ENCODE results near the gene ZNF606. TPM values are rescaled to one million over a fixed set of nuclear protein-coding genes. Genes with fewer than 3 reads are reported as not detected.
"Not testable (repeated sequence)": the region's sequence is repeated elsewhere in the genome, so short reads cannot be mapped to it uniquely, and the experiment has no call there.

Gene ZNF606
- total and polyA plus RNA-seq, 9 donors = 10.5 to 20.5 (median 12.3) TPM

GRCh38 chr19:58020129-58020528, 17.5 kb upstream of the ZNF606 start:
- Histone ChIP-seq H3K36me3 (ENCODE audit: control insufficient read depth, insufficient read depth, low read length) (no peaks in the 10 kb centered on the region), H3K27ac (ENCODE audit: low read length) (no peak overlapping the region), H3K4me1 (ENCODE audit: control insufficient read depth, insufficient read depth, low read length) (peaks cover 2% of the 10 kb centered on the region), H3K9me3 (replicated peaks; ENCODE audit: control insufficient read depth, low read depth, low read length) (no peaks in the 10 kb centered on the region), H3K27me3 (ENCODE audit: control insufficient read depth, insufficient read depth, low read length) (no peaks in the 10 kb centered on the region), H3K4me3 (ENCODE audit: low read length) (no peak overlapping the region)
- no peak for DNase-seq
- 70% methylated on average over 5 of the region's 7 CpGs for WGBS (ENCODE audit: insufficient coverage)

- WGBS (ENCODE audit: insufficient coverage) = 40% methylated on average over 1 of the region's 5 CpGs
- no peak overlapping the region for H3K27ac ChIP-seq (ENCODE audit: low read length)
- H3K36me3 ChIP-seq (ENCODE audit: control insufficient read depth, insufficient read depth, low read length) = no peaks in the 10 kb centered on the region
- no peaks in the 10 kb centered on the region for H3K27me3 ChIP-seq (ENCODE audit: control insufficient read depth, insufficient read depth, low read length)
- DNase-seq = no peak
- H3K9me3 ChIP-seq (replicated peaks; ENCODE audit: control insufficient read depth, low read depth, low read length) = peaks cover 7% of the 10 kb centered on the region
- H3K4me3 ChIP-seq (ENCODE audit: low read length) = no peak overlapping the region
- H3K4me1 ChIP-seq (ENCODE audit: control insufficient read depth, insufficient read depth, low read length) = peaks cover 6% of the 10 kb centered on the region
These were observed 11.5 kb upstream of the ZNF606 start for GRCh38 chr19:58014141-58014540.

- peaks cover 15% of the 10 kb centered on the region for H3K9me3 ChIP-seq (replicated peaks; ENCODE audit: control insufficient read depth, low read depth, low read length)
- H3K27ac ChIP-seq (ENCODE audit: low read length) = no peak overlapping the region
- no peaks in the 10 kb centered on the region for H3K27me3 ChIP-seq (ENCODE audit: control insufficient read depth, insufficient read depth, low read length)
- 60% methylated on average over 12 of the region's 22 CpGs for WGBS (ENCODE audit: insufficient coverage)
- DNase-seq = no peak
- H3K4me3 ChIP-seq (ENCODE audit: low read length) = no peak overlapping the region
- peaks cover 14% of the 10 kb centered on the region for H3K36me3 ChIP-seq (ENCODE audit: control insufficient read depth, insufficient read depth, low read length)
- peaks cover 7% of the 10 kb centered on the region for H3K4me1 ChIP-seq (ENCODE audit: control insufficient read depth, insufficient read depth, low read length)
These were observed 7.9 kb upstream of the ZNF606 start for GRCh38 chr19:58010507-58010906.

- Histone ChIP-seq H3K4me3 (ENCODE audit: low read length) (peak overlapping the region; percentile 30), H3K9me3 (replicated peaks; ENCODE audit: control insufficient read depth, low read depth, low read length) (peaks cover 15% of the 10 kb centered on the region), H3K36me3 (ENCODE audit: control insufficient read depth, insufficient read depth, low read length) (peaks cover 18% of the 10 kb centered on the region), H3K27me3 (ENCODE audit: control insufficient read depth, insufficient read depth, low read length) (no peaks in the 10 kb centered on the region), H3K27ac (ENCODE audit: low read length) (peak overlapping the region; percentile 31), H3K4me1 (ENCODE audit: control insufficient read depth, insufficient read depth, low read length) (peaks cover 7% of the 10 kb centered on the region)
- DNase-seq = peak; percentile 92
- under 1% methylated on average over 34 of the region's 41 CpGs for WGBS (ENCODE audit: insufficient coverage)
These were observed 7.2 kb upstream of the ZNF606 start for GRCh38 chr19:58009666-58010301.

GRCh38 chr19:58009301-58009665, 6.7 kb upstream of the ZNF606 start:
- H3K9me3 ChIP-seq (replicated peaks; ENCODE audit: control insufficient read depth, low read depth, low read length) = peaks cover 19% of the 10 kb centered on the region
- WGBS (ENCODE audit: insufficient coverage) = under 1% methylated on average over 21 of the region's 21 CpGs
- no peaks in the 10 kb centered on the region for H3K27me3 ChIP-seq (ENCODE audit: control insufficient read depth, insufficient read depth, low read length)
- peaks cover 23% of the 10 kb centered on the region for H3K36me3 ChIP-seq (ENCODE audit: control insufficient read depth, insufficient read depth, low read length)
- H3K4me1 ChIP-seq (ENCODE audit: control insufficient read depth, insufficient read depth, low read length) = peaks cover 7% of the 10 kb centered on the region
- no peak for DNase-seq
- H3K4me3 ChIP-seq (ENCODE audit: low read length) = peak overlapping the region; percentile 30
- H3K27ac ChIP-seq (ENCODE audit: low read length) = peak overlapping the region; percentile 33

- H3K9me3 ChIP-seq (replicated peaks; ENCODE audit: control insufficient read depth, low read depth, low read length) = peaks cover 22% of the 10 kb centered on the region
- H3K4me1 ChIP-seq (ENCODE audit: control insufficient read depth, insufficient read depth, low read length) = peaks cover 12% of the 10 kb centered on the region
- DNase-seq; H3K4me3 ChIP-seq (ENCODE audit: low read length); H3K27ac ChIP-seq (ENCODE audit: low read length); H3K27me3 ChIP-seq (ENCODE audit: control insufficient read depth, insufficient read depth, low read length): not testable (repeated sequence)
- WGBS (ENCODE audit: insufficient coverage) = 58% methylated on average over 8 of the region's 10 CpGs
- H3K36me3 ChIP-seq (ENCODE audit: control insufficient read depth, insufficient read depth, low read length) = peaks cover 27% of the 10 kb centered on the region
These were observed 6.3 kb upstream of the ZNF606 start for GRCh38 chr19:58008877-58009276.

GRCh38 chr19:58007285-58007684, 4.7 kb upstream of the ZNF606 start:
- Histone ChIP-seq H3K4me3 (ENCODE audit: low read length) (no peak overlapping the region), H3K4me1 (ENCODE audit: control insufficient read depth, insufficient read depth, low read length) (peaks cover 21% of the 10 kb centered on the region), H3K27me3 (ENCODE audit: control insufficient read depth, insufficient read depth, low read length) (no peaks in the 10 kb centered on the region), H3K27ac (ENCODE audit: low read length) (no peak overlapping the region), H3K9me3 (replicated peaks; ENCODE audit: control insufficient read depth, low read depth, low read length) (peaks cover 22% of the 10 kb centered on the region), H3K36me3 (ENCODE audit: control insufficient read depth, insufficient read depth, low read length) (peaks cover 27% of the 10 kb centered on the region)
- no peak for DNase-seq
- WGBS (ENCODE audit: insufficient coverage) = no CpG with 5 or more reads among the region's 1 CpG

- Histone ChIP-seq H3K9me3 (replicated peaks; ENCODE audit: control insufficient read depth, low read depth, low read length) (peaks cover 35% of the 10 kb centered on the region), H3K27me3 (ENCODE audit: control insufficient read depth, insufficient read depth, low read length) (no peaks in the 10 kb centered on the region), H3K4me3 (ENCODE audit: low read length) (peak overlapping the region; percentile 99), H3K27ac (ENCODE audit: low read length) (peak overlapping the region; percentile 93), H3K36me3 (ENCODE audit: control insufficient read depth, insufficient read depth, low read length) (peaks cover 54% of the 10 kb centered on the region), H3K4me1 (ENCODE audit: control insufficient read depth, insufficient read depth, low read length) (peaks cover 20% of the 10 kb centered on the region)
- DNase-seq = no peak
- WGBS (ENCODE audit: insufficient coverage) = 23% methylated on average over 20 of the region's 31 CpGs
These were observed 681 bp upstream of the ZNF606 start for GRCh38 chr19:58003174-58003828.

GRCh38 chr19:58001895-58002369, 688 bp downstream of the ZNF606 start:
- WGBS (ENCODE audit: insufficient coverage) = 0% methylated on average over 21 of the region's 23 CpGs
- peaks cover 36% of the 10 kb centered on the region for H3K9me3 ChIP-seq (replicated peaks; ENCODE audit: control insufficient read depth, low read depth, low read length)
- H3K36me3 ChIP-seq (ENCODE audit: control insufficient read depth, insufficient read depth, low read length) = peaks cover 58% of the 10 kb centered on the region
- no peaks in the 10 kb centered on the region for H3K27me3 ChIP-seq (ENCODE audit: control insufficient read depth, insufficient read depth, low read length)
- H3K4me3 ChIP-seq (ENCODE audit: low read length) = peak overlapping the region; percentile 99
- DNase-seq = no peak
- peak overlapping the region; percentile 93 for H3K27ac ChIP-seq (ENCODE audit: low read length)
- peaks cover 20% of the 10 kb centered on the region for H3K4me1 ChIP-seq (ENCODE audit: control insufficient read depth, insufficient read depth, low read length)

- Histone ChIP-seq H3K9me3 (replicated peaks; ENCODE audit: control insufficient read depth, low read depth, low read length) (peaks cover 33% of the 10 kb centered on the region), H3K4me1 (ENCODE audit: control insufficient read depth, insufficient read depth, low read length) (peaks cover 20% of the 10 kb centered on the region), H3K36me3 (ENCODE audit: control insufficient read depth, insufficient read depth, low read length) (peaks cover 52% of the 10 kb centered on the region), H3K4me3 (ENCODE audit: low read length) (no peak overlapping the region), H3K27ac (ENCODE audit: low read length) (no peak overlapping the region), H3K27me3 (ENCODE audit: control insufficient read depth, insufficient read depth, low read length) (no peaks in the 10 kb centered on the region)
- WGBS (ENCODE audit: insufficient coverage) = no CpG with 5 or more reads among the region's 4 CpGs
- DNase-seq = no peak
These were observed 1.9 kb downstream of the ZNF606 start for GRCh38 chr19:58000677-58001076.
